ENCODE data around the gene TRDN. TPM values are rescaled to one million over a fixed set of nuclear protein-coding genes. Genes with fewer than 3 reads are reported as not detected.

The TRDN gene
- total RNA-seq, 1 experiment from 2014 or later: 10.4 TPM

GRCh38 chr6:123641497-123641896 lies 4.7 kb upstream of the TRDN start:
- no peak overlapping the region for H2AFZ ChIP-seq (ENCODE audit: low read length)
- H2BK5ac ChIP-seq (ENCODE audit: insufficient read length, low read length): no peak overlapping the region
- no peaks in the 10 kb centered on the region for H3K36me3 Mint-ChIP-seq (ENCODE audit: insufficient read depth in 1 of 3, low read depth in 3 of 3)
- H4K20me1 ChIP-seq (ENCODE audit: control insufficient read depth, insufficient read depth, insufficient read length): no peaks in the 10 kb centered on the region
- peaks cover 11 to 15% of the 10 kb centered on the region in 2 experiments for H3K4me1 Mint-ChIP-seq
- DNase-seq: no peak
- H3K18ac ChIP-seq (ENCODE audit: insufficient read length, low read depth, low read length): no peak overlapping the region
- no peak overlapping the region for H2BK20ac ChIP-seq (ENCODE audit: low read depth, low read length, poor library complexity, severe bottlenecking)
- peaks cover 0 to 1% of the 10 kb centered on the region in 2 experiments; a peak in 1 of 5 replicates for H3K9me3 Mint-ChIP-seq
- H3K56ac ChIP-seq (ENCODE audit: insufficient read length, low read depth, low read length): no peak overlapping the region
- no peak overlapping the region for H3K27ac ChIP-seq (ENCODE audit: insufficient read length, low read depth, low read length)
- H2AK5ac ChIP-seq (ENCODE audit: insufficient read length, low read length): no peak overlapping the region
- TF ChIP-seq CTCF (conservative IDR thresholded peaks at IDR 0.05): no peak
- no peak overlapping the region for H2BK15ac ChIP-seq (ENCODE audit: low read depth, low read length)
- H3K23me2 ChIP-seq (ENCODE audit: insufficient read length, low read depth, low read length, poor library complexity, severe bottlenecking): no peaks in the 10 kb centered on the region
- H3K4me3 Mint-ChIP-seq: no peak overlapping the region
- no peak overlapping the region for H3K23ac ChIP-seq (ENCODE audit: insufficient read length, low read depth, low read length)
- H3K27me3 ChIP-seq (ENCODE audit: insufficient read depth, low read length): no peaks in the 10 kb centered on the region
- H4K5ac ChIP-seq (ENCODE audit: insufficient read length, low read depth, low read length): no peak overlapping the region
- no peak overlapping the region for H3K14ac ChIP-seq (ENCODE audit: insufficient read depth, low read length)
- no peak overlapping the region for H2BK120ac ChIP-seq (ENCODE audit: low read depth, low read length, poor library complexity, severe bottlenecking)
- H2BK12ac ChIP-seq (ENCODE audit: insufficient read length, low read depth, low read length): no peak overlapping the region
- H3K4me2 ChIP-seq (ENCODE audit: insufficient read depth, insufficient read length, low read length): no peak overlapping the region
- H3K79me2 ChIP-seq (ENCODE audit: insufficient read depth, low read length): no peaks in the 10 kb centered on the region
- no peaks in the 10 kb centered on the region; the same call in 1 of the 2 replicates for H3K27me3 Mint-ChIP-seq (ENCODE audit: low read depth)
- no peak overlapping the region for H3K4ac ChIP-seq (ENCODE audit: low read depth, low read length)
- H3K79me1 ChIP-seq (ENCODE audit: insufficient read depth, low read depth, low read length, poor library complexity, severe bottlenecking): no peaks in the 10 kb centered on the region
- WGBS (ENCODE audit: extremely low coverage, insufficient read length, low lambda C conversion rate): no CpG with 5 or more reads among the region's 1 CpG
- no peaks in the 10 kb centered on the region for H3K9me3 ChIP-seq (ENCODE audit: control insufficient read depth, low read depth, low read length)
- no peak overlapping the region for H4K91ac ChIP-seq (ENCODE audit: insufficient read length, low read depth, low read length)
- no peak overlapping the region for H3K27ac Mint-ChIP-seq
- H3K4me1 ChIP-seq (ENCODE audit: insufficient read depth, low read length): no peaks in the 10 kb centered on the region
- no peak overlapping the region for H3T11ph ChIP-seq (ENCODE audit: low read length)
- no peak overlapping the region for H3K9ac ChIP-seq (ENCODE audit: extremely low read depth, insufficient read length, low read length)
- no peak overlapping the region for H4K8ac ChIP-seq (replicated peaks; ENCODE audit: insufficient read length, low read depth, low read length)
